A204.1 (cell line): ENCODE measurements around the gene EPS8.
A peak's percentile ranks its signal among the peaks of the same experiment; 100 is the strongest.

Experiments
- FAIRE-seq: peaks from 2 replicates; lab custom pipeline; 2012; peaks lifted over from hg19 to GRCh38; lab: Jason Lieb, UNC

The EPS8 gene

DNA sequence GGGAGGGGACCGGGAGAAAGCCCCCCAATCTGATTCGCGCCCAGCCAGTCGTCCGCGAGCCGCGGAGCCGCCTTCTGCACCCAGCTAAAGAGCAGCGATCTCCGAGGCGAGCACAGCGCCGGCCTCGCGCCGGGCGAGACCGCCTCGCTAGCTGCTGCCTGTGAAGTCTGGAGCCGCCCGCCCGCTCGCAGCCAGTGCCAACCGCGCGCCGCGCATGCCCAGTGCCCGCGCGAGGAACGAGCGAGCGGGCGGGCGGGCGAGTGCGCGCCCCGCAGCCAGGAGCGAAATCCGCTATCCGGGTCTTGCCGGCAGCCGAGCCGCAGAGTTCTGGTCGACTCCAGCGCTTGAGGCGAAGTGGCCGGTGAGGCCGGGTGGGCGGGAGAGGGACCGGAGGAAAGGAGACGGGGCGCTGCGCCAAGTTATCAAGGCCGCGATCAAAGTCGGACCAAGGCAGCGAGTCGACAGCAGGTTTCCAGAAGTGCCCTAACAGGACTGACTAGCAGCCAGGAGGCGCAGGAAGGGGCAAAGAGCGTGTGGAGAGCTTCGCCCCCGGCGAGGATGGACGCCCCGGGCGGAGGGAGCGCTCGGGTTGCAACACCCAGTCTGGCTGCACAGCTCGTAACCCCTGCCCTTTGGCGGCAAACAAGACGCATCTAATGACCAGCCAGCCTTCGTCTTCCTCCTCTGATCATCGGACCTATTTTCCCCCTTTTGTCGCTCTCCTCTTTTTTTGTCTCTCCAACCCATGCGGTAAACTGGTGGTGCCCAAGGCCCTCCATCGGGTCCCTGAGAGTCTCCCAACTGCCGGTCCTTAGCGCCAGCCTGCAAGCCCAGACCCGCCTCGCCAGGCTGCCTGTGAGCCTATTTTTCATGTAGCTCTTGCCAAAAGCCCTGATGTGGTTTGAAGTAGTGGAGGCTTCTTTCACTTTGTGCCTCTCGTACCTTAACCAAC lies at the start of gene EPS8:
Gene EPS8 (minus strand): TSS at position 169 of the 952 bp plus-strand sequence. CDS start 106,437 bp downstream, outside the sequence.
- FAIRE-seq = no peak

DNA sequence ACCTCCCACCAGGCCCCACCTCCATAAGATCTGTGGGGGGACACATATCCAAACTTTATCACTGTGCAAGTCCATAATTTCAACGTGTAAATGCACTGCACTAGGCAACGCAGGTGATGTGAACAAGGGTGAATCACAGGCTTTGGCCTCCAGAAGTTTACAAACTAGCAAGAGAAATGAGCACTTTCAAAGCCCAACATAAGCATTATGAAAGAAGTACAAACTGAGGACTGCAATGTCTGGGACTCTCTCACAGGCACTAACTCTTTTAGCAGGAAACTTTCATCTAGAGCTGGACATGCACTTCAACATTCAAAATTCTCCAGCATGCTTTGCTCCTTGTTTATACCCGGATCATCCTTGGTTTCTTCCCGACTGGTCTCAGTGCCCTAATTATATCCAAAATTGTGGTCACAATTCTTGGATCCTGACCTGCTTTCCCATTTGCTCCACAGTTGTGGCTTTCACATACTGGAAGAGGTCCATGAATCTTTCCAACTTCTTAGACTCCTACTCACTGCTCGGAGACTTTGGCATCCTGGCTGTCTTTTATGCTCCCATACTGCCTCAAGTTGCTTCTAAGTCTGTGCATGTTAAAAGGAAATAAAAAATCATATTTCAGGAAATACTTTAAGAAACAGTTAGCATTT lies 48.1 kb upstream of the EPS8 start:
- no peak for FAIRE-seq

DNA sequence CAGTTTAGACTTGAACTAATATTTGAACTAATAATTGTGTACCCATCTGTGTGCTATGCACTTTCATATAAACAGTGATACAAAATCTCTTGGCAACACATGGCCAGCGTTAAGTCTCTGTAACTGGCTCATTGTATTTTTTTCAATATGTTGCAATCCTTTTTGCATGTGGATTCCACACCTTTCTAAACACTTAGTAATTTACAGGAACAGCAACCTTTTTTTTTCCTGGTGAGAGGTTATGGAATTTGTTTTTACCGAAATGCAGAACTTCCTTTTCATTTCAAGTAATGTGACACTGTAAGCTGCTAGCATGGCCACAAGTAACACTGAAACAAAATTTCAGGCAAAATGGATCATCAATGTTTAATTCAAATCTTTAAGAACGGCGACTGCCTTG lies 45.4 kb upstream of the EPS8 start:
- no peak for FAIRE-seq

DNA sequence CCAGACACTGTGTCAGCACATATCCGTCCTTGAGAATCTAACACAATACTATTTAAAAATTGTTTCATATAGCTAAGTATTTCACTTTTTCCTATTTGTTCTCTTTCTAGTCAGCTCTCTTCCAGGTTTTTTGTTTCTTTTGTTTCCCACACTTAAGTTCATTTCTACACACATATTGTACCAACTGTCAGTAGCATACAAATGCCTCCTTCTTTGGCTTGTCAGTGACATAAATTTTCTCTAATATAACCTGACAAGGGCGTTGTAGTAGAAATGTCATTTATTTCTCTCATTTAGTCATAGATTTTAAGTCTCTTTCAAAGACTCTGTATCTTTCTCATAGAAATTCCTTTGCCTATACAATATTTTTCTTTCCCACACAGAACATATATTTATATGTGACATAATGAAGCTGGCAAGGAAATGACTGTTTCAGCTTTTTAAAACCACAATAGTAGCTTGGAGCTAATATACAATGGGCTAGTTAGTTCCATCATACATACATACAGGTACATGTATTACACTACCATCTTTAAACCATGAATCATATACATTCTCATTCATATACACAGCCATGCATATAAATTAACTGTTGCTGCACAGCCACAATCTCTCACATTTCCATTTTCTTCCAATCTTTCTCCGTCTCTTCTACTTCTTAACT lies 42.3 kb upstream of the EPS8 start:
- FAIRE-seq = no peak

DNA sequence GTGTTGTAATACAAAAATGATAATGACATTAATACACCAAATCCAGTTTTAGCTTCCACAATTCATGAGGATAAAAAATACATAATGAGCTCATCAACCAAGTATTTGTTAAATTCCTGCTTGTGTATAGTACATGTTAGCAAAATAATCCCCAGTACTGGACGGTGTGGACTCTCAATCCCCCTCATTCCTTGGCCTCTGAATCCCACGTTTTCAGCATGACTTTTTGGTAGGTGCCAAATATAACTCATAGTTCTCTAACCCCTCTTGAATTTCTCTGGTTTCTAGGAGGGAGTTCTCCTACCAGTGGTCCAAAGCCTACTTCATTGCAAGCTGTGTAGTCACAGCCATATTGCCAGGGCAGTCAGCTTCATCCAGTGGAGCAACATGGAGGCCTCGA lies 41.4 kb upstream of the EPS8 start:
- FAIRE-seq = no peak

DNA sequence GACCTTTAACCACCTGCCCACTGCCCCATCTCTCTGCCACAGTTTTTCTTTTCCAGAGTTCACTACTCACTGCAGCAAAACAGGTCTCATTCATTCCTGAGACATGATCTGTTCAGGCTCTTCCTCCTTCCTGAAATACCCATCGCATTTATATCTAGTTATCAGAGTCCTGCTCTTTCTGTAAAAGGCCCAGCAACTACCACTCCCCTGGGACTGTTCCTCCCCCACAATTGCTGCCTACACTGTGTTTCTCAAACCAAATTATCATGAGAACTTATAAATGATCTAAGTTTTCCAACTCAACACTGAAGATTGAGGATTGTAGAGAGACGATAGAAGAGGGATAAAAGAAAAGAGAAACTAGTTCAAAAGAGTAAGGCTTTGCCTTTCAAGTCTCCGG lies 40.8 kb upstream of the EPS8 start:
- FAIRE-seq = no peak

DNA sequence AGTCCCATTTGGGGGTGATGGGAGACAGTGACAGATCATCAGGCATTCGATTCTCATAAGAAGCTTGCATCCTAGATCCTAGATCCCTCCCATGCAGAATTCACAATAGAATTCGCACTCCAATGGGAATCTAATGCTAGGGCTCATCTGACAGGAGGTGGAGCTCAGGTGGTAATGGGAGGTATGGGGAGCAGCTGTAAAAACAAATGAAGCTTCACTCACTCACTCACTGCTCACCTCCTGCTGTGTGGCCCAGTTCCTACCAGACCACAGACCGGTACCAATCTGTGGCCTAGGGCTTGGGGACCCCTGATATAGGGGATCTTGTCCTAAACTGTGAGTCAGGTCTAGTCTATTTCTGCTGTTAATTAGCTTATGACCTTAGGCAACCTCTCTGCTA lies 40.1 kb upstream of the EPS8 start:
- FAIRE-seq = no peak

DNA sequence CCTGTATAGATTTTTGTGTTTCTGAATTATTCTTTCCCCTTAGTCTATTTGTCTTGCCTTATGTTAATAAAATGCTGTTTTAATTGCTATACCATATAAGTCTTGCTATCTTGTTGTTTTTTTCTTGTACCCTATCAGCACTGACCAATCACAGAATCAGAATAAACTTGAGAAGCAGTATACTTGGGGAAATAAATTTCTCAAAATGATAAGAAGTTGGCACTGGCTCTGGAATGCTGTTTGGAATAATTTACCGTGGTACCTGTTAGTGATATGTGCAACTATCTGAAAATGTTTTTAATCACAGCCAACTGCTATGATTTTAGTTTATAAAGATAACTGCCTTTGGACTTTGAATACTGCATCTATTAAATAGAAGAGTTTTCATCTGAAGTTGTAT lies 37.9 kb upstream of the EPS8 start:
- no peak for FAIRE-seq

DNA sequence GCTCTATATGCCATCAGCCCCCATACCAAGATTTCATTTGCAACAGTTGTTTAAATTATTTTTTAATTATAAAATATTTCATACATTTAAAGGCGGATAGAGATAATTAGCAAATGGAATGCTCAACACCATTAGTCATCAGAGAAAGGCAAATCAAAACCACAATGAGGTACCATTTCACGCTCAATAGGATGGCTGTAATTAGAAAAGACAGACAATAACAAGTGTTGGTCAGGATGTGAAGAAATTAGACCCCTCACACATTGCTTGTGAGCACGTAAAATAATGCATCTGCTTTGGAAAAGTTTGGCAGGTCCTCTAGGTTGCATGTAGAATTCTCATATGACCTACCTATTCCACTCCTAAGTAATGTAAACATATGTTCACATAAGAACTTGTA lies 35.3 kb upstream of the EPS8 start:
- no peak for FAIRE-seq

DNA sequence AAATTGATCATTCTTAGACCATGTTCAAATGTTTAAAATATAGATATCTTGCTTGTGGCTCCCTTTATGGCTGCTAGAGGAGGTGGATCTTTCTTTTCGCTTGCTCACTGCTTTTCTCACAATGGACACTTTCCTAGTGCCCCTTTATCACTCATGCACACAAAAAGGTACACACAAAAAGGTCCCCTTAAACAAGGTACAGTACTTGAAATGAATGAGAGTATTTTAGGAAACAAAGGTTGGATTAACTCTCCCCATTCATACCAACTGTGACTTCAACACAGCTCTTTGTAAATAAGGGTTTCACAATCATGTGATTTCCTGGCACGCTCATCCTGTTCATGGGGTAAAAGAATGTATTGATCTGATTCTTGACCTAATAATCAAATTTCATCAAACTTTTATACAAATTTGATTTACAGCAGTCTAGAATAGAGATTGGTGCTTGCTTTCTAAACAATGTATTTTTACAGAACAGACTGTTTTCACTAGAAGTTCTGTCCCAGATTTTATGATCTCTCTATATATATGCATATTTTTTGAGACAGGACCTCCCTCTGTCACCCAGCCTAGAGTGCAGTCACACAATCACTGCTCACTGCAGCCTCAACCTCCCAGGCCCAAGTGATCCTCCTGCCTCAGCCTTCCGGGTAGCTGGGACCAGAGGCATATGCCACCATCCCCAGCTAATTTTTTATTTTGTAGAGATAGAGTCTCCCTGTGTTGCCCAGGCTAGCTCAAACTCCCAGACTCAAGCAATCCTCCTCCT lies 34.4 kb upstream of the EPS8 start:
- no peak for FAIRE-seq

DNA sequence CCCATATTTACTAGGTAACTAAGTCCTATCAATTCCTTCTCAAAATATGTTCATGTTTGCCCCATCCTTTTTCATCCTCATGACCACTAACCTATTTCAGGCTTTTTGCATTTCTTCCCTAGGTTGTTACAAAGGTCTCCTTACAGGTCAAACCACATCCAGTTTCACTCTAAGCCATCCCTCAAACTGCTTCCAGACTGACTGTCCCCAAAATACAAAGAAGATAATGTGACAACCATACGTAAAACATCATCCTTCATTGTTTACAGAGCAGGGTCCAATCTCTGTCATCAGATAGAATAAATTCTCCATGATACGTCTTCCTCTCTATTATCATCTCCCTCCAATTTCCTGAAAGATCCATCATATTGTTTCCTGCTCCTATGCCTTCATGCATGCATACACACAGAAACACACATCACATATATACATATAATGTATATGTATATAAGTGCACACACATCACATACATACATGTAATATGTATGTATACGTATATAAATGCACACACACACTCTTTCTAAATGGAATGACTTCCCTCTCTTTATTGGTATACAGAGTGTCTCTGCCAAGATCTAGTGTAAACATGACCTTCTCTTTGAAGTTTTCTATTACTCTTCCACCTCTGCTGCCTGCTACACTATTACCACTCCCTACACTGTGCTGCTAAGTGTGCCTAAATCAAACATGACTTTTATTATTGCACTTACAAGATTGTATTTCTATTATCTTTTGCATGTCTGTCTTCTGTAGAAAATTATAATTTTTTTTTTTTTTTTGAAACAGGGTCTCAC lies 30.7 kb upstream of the EPS8 start:
- FAIRE-seq = no peak

DNA sequence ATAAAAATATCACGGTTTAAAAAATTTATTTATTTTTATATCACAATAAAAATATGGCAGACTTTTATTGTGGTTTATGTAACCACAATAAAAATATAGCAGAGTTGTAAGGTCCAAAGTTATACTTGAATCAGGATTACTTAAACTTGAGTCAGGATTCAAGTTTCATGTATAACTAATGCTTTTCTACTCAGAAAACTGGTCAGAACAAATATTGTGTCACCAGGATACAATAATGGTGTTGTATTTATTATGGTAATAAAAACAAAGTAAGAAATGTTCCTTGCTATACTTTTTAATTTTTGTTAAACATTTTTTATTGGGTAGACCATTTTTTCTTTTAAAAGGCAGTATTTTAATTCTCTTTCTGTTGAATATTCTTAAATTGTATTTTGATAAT lies 29.2 kb upstream of the EPS8 start:
- peak; percentile 43 for FAIRE-seq

DNA sequence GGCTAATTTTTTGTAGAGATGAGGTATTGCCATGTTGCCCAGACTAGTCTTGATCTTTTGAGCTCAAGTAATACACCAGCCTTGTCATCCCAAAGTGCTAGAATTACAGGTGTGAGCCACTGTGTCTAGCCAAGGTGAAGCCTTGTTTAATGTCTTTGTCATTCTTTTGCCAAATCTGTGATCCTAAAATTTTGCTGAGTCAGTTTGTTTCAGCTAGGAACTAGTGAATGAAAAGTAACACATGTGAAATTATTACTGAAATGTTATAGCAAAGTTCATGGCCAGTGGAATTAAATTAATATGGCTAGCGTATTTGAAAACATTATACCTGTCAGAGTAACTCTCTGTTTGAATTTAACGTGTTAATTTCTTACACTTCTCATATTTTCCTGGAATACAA lies 26.5 kb upstream of the EPS8 start:
- FAIRE-seq = no peak

DNA sequence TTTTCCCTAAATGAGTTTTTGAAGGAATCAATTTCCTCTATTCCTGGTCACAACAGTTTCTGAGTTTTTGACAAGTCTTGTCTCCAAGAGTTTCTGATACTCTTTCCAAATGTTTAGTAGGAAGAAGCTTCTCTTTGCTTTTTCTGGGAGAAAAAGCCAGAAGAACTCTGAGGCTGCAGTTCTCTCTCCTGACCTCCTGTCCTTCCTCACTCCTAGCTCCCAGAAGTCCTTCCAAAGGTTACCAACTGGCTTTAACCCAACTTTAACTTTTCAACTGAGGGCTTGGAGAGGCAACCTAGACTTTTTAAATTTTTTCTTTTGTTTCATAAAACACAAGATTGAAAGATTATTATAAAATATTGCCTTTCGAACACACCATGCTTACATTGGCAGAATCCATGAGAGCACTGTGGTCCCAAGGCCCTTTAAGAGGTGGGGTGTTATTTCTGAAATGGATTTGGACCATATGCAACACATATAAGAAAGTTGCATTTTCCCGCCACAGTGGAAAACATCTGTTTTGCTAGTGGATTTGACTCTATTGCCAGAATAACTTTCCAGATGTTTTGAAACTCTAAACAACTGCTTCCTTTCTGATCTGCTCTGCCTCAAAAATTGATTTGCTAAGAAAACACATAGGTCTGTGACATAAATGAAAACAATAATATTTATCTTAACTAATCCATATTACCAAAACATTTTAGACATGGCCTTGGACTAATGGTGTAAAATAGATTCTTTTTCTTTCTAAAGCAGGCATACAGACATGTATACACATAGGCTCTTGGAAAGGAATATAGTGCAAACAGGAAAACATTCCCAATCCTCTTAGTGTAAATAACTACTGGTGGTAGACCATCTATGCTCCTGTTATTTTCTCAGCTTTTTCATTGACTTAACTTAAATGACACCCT lies 22.3 kb upstream of the EPS8 start:
- FAIRE-seq = no peak

DNA sequence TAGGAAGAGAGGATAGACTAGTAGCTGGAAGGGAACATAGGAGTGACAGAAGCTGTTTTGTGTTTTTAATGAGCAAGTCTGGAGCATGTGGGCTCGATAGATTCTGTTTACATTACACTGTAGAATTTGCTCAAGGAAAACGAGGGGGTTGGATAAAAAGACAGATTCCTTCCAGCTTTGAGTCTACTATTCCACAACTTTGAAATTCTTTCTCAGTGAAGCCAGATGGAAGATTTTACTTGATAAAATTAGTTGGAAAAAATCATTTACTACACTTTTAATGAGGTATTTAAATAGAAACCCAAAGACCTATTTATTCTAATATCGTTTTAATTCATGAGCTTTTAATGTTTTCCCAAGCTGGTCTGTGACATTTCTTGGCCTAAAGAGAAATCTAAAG lies 19.5 kb upstream of the EPS8 start:
- no peak for FAIRE-seq

DNA sequence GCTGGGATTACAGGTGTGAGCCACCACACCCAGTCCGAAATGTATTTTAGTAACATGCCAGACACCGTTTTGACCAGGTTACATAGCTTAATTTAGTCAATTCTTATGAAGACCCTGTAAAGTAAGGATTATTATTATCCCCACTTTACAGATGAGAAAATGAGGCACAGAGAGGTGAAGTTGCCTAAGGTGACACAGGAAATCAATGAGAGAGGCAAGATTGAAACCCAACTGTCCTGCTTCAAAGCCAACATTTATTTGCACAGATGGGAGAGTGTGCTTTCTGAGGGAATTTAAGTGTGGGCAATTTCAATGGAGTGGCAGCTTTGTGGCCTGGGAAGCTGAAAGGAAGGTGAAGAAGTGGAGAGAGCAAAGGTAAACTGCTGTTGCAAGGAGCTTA lies 19.1 kb upstream of the EPS8 start:
- no peak for FAIRE-seq

DNA sequence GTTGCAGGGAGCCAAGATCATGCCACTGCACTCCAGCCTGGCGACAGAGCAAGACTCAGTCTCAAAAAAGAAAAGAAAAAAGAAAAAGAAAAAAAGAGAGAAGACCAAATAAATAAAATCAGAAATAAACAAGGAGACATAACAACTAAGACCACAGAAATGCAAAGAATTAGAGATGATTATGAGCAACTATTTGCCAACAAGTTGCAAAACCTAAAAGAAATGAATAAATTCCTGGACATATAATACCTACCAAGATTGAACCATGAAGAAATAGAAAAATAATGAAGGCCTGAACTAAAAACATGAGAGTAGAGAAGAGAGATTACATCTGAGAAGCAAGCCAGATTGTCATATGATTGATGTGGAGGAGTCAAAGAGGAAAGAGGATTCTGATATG lies 17.6 kb upstream of the EPS8 start:
- FAIRE-seq = no peak

DNA sequence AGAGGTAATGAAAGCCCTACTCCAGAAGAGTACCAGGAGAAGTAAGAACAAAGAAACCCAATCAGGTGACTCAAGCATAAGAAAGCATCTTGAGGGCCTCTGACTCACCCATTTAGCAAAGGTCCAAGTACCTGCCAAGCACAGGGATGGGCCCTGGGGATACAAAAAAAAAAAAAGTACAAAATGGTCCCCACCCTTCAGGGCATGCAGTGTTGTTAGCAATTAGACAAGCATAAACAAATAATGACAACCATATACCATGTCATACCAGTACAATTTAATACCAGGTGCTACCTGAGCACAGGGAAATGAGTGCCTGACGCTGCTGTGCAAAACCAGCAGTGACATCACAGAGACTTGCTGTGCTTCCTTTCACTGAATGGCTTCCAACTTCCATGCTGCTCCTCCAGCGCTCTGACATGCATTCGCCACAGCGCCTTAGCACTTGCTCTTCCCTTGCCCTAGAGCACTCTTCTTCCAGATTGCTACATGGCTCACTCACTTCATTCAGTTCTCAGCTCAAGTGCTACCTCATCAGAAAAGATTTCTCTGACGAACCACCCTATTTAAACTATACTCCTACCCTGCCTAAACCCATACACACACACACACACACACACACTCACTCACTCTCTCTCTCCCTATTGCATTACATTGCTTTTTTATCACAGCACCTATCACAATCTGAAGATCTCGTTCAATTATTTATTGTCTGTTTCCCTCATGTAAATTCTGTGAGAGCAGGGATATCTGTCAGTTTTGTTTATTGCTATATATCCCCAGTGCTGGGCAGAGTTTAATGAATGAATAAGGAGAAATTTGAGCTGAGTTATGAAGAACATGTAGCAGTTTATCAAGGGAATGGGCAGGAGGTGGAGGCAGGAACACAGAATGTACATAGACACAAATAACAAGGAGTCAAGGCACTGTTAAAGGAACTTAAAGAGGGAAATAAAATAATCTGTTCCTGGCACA lies 12.9 kb upstream of the EPS8 start:
- FAIRE-seq = no peak

DNA sequence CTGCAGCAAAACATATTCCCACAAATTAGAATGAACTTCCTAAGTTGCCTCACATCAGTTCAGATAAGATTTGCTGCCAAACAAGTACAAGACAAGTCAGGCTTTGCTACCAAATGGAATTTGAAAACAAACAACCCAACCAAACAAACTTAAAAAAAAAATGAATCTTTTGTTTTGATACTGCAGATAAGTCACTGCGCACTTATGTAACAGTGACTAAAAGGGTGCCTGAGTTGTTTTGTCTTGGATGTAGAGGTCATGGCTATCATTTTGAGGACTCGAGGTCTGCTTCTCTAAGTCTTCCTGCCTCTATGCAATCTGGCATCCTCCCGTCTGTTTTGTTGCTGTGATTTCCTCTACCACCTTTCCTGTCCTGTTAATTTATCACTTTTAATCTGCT lies 11.1 kb upstream of the EPS8 start:
- FAIRE-seq = no peak
